ENCODE data around the gene CDX1.

CDX1 gene

DNA sequence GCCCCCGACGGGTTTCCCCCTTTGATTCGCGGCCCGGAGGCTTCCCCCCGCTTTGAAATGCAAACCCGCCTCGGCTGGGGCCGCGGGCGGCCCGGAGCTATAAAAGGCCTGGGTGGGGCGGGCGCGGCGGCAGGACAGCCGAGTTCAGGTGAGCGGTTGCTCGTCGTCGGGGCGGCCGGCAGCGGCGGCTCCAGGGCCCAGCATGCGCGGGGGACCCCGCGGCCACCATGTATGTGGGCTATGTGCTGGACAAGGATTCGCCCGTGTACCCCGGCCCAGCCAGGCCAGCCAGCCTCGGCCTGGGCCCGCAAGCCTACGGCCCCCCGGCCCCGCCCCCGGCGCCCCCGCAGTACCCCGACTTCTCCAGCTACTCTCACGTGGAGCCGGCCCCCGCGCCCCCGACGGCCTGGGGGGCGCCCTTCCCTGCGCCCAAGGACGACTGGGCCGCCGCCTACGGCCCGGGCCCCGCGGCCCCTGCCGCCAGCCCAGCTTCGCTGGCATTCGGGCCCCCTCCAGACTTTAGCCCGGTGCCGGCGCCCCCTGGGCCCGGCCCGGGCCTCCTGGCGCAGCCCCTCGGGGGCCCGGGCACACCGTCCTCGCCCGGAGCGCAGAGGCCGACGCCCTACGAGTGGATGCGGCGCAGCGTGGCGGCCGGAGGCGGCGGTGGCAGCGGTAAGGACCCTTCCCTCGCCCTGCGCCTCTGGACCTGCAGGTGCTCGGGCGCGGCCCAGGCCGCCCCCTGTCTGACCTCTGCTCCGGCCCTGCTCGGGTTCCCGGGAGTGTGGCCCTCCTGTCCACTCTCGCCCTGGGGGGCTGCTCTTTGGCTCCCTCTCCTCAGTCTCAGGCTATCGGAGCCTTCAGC, at the start of gene CDX1:
Gene CDX1 (plus strand): TSS at position 129 of the 862 bp plus-strand sequence. CDS start 99 bp downstream, at position 228.
- DNase-seq (ENCODE audit: low read depth): no peak

DNA sequence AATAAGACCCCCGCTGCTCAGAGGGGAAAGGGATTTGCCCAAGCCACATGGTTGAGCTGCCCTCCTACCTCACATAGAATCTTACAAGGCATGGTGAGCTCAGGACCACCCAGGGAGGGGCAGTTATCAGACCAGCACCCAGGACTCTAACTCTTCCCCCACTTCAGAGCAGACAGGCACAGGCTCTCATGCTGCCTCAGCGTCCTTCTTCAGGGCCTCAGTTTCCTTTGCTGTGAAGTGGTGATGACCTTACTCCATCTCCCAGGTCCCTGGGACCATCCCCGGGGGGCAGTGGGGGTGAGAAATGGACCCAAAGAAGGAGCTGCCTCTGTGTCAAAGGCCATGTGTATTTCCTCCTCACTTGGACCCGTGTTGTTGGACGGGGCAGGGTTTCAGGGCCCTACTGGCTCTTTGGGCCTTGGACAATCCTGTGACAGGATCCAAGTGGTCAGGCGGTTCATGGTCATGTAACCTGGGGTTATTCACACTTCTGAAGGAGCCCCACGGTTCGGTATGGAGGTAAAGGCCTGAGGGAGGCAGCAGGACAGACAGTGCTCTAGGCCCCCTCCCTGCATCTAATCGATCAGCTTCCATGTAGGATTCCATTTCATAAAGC, 48.5 kb upstream of the CDX1 start:
- no peak for DNase-seq (ENCODE audit: low read depth)

DNA sequence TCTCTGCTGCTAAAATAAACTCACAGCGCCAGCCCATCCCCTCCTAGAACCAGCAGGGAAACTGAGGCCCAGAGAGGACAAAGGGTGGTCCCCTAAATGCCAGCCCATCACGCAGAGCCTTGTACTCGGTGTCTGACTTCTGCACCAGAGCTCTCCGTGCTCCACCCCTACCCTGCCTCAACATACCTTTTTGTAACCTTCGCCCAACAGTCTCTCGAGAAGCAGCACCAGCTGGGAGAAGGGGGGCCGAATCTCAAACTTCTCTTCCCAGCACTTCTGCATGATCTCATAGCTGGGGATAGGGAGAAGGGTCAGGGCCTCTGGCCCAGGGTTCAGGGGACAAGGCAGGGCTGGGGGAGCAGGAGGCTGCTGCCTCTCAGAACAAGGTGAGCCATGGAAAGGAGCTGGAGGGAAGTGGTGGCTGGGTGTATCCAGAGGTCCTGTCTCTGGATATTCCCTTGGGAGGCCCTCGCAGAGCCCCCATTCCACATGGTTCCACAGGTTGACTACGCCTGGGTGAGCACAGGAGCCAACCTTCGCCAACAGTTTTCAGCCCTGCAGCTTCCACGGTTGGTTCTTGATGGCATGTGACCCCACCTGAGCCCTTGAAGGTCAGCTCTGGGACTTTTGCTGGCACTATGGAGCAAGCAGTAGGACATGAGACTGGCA, 47.9 kb upstream of the CDX1 start:
- no peak for DNase-seq (ENCODE audit: low read depth)

DNA sequence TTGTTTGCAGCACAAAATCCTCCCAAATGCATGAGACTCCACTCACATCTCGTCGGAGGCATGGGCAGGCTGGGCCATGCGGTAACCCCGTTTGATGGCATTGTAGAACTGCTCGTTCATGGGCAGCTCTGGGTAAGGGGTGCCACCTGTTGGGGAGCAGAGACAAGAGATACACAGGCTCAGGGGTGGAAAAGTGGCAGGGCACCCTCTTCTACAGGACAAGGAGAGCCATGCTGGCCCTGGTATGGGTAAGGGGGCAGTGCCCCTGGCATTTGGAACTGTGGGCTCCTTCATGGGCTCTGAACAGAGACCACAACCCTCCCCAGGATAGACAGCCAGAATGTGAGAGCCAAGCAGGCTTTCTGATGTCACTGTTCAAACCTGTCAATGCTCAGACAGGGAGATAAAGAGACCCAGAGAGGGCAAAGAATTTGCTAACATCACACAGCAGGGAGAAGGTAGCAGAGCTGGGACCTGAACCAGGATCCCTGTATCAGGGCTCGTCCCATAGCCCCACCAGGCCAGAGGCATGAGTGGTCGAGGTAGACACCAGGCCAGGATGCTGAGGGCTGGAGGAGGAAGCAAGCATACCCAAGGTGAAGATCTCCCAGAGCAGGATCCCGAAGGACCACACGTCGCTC, 47.0 kb upstream of the CDX1 start:
- DNase-seq (ENCODE audit: low read depth): no peak

DNA sequence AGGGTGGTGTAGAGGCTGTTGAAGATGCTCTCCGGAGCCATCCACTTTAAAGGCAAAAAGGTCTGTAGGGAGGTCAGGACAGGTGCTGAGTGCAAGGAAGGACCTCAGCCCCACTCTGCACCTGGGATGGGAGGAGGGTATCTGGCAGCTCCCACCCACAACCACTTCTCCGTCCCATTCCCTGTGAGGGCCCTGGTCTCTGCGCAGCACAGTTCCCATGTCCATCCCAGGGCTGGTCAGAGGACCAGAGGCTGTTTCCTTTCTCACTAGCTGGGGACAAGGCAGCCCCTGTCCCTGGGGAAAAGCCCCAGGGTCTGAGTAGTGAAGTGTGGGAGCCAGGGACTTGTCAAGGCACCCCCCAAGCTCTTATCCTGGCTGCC, 46.5 kb upstream of the CDX1 start:
- DNase-seq (ENCODE audit: low read depth): no peak

DNA sequence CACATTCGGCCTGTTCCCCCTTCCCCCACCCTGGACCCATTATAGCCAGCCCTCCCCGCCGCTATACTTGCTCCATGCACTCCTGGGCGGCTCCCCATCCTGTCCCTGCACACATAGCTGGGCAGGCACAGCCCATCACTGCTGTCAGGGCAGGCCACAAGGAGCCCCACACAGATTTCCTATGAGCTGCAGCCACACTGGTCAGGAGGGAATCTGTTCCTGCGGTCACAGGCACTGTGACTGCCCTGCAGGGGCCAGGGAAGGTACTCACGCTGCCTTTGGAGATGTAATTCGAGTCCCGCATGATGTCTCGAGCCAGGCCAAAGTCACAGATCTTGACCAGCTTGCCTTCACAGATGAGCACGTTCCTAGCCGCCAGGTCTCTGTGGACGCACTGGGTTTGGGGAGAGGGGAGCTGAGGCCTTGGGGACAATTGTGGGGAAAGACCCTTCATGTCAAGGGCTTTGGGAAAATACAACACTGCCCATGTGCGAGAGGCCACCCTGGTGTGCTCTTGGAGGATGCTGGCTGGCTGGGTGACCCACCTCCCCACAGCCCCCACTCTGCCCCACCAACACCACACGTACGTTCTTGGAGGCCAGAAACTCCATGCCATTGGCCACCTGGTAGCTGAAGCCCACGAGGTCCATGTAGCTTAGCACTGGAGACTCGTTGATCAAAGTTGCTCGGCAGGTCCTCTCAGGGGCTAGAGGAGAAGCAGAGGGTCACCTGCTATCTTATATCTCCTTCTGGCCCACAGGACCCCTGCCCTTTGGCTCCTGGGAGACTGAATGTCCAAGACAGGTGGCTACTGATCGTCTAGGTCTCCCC, 45.7 kb upstream of the CDX1 start:
- no peak for DNase-seq (ENCODE audit: low read depth)

DNA sequence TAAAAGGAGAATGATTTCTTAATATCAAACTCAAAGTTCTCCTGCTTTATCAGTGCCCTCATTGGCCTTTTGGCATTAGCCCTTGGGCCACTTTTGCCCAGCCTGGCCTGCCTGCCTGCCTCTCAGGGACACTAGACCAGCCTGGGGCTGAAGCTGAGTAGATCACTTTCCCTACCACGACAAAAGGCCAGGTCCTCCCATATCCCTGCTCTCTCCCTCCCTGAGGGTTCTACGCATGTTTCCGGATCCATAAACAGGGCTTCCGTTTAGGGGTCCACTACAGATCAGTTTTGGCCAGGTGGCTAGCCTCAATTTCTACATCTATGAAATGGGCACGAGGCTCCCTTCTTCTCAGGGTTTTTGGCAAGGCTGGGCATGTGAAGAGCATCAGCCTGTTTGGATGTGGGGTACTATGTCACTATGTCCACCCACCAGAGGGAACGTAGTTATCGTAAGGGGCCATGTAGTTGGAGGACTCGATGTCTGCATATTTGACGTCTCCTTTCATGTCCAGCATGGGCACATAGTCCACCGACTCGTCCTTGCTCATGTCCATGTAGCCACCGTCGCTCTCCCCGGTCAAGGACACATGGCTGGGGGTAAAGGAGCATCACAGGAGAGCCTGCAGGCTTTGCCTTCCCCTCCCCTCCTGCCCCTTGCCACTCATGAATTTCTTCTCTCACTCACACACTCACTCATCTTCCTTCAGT, 45.0 kb upstream of the CDX1 start:
- DNase-seq (ENCODE audit: low read depth): no peak

DNA sequence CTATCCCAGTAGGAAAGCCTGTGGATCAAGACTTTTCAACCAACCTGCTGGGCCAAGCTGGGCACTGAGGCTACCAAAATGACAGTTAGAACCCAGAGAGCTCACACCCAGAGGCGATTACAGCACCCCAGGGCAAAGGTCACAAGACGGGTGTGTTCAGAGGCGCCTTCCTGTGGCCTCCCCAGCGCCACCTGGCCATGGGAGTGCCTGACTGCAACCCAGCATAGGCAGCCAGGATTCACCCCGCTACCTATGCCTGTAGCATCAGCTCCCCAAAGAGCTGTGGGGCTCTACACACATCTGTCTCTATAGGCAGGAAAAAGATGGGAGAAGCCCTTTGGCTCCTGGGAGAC, 44.4 kb upstream of the CDX1 start:
- DNase-seq (ENCODE audit: low read depth): no peak

DNA sequence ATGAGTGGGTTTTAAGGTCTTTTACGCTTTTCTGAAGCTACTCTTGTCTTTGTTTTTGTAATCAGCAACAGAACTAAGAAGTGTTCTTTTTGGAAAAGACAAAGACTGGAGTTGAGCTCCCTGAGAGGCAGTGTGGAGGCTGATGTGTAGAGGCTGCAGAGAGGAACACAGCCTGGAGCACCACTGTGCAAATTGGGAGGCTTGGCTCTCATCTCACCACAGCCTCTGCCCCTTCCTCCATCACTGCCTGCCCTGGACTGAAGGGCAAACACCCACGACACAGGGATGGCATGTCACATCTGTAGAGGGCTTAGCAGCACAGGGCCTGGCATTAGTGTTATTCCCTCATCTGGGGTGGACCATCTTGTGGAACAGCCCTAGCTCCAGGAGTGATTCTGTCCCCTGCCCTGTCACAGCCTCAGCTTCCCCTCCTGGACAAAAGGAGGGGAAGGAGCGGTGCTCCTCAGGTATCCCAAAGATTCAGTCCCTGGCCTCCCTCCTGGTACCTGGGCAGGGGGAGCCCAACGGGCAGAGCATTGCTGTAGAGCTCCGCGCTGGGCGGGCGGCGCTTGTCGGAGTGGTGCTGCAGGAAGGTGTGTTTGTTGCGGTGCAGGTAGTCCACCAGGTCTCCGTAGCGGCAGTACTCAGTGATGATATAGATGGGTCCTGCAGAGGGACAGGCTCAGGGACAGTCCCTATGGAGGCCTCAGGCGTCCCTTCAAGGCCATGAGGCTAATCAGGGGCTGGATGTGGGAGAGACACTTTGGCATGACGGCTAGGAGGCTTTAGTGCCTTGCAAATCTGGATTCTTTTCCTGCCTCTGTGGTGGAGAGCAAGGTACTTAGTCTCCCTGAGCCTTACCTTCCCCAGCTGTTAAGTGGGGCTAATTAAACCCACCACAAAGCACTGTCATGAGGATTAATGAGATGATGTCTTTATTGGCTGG, 43.8 kb upstream of the CDX1 start:
- DNase-seq (ENCODE audit: low read depth): no peak

DNA sequence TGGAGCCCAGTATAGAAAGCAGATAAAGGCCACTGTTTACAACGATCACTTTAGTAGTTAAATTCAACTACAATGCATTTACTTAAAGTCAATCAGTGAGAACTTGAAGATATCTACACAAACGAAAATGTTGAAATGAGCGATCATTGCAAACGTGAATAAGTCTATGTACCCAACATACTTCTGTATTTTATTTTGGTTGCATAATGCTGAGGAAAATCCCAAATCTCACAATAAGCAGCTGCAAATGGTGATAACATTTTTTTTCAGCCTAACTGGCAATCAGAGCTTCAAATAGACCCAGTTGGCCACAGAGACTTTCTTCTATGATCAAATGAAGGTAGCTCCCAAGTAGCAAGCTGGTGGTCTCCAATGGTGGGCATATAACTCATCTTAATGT, 43.0 kb upstream of the CDX1 start:
- DNase-seq (ENCODE audit: low read depth): no peak

DNA sequence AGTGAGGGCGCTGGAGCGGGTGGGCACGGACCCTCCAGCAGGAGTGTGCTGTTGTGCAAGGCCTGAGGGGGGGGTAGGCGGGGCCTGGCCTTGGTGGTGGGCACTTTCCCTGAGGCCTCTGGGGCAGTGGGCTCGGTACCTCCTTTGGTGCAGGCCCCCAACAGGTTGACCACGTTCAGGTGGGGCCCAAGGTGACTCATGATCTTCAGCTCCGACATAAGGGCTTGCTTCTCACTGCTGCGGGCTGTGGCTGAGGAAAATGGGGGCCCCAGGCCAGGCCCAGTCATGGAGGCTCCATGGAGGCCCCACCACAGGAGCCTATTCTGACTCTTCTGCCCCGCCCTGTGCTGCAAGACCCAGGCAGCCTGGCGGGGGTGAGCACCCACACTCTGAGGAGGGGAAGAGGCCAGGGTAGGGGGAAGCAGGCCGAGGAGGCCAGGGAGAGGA, 42.4 kb upstream of the CDX1 start:
- DNase-seq (ENCODE audit: low read depth): no peak

DNA sequence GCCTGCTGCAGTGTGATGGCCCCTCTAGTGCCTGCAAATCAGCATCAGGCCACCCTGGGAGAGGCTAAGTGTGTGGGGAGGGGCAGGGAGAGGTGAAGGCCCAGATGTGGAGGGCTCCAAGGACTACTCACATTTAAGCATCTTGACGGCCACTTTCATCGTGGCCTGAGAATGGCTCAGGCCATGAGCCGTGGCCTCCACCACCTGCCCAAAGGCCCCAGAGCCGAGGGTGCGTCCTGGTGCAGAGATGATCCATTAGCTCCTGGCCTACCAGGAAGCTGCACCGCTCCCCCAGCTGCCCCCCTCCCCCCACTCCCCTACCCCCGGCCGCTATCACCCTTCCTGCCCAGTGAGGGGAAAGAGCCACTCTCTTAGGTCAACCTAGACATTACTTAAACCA, 42.0 kb upstream of the CDX1 start:
- DNase-seq (ENCODE audit: low read depth): no peak

DNA sequence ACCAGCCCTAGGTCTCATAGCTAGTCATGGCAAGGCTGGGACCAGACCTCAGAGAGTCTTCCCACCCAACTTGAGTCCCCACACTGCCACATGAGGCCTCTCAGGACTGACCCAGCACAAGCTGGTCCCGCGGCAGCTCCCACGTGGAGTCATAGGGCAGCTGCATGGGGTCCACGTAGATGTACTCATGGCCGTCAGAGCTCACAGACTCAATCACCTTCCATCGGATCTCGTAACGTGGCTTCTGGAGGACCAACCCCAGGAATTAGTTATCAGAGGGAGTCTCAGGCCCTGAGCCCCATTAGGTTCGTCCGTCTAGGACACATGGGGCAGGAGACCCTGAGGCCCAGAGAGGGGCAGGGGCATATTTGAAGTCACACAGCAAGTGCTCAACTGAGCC, 41.2 kb upstream of the CDX1 start:
- no peak for DNase-seq (ENCODE audit: low read depth)

DNA sequence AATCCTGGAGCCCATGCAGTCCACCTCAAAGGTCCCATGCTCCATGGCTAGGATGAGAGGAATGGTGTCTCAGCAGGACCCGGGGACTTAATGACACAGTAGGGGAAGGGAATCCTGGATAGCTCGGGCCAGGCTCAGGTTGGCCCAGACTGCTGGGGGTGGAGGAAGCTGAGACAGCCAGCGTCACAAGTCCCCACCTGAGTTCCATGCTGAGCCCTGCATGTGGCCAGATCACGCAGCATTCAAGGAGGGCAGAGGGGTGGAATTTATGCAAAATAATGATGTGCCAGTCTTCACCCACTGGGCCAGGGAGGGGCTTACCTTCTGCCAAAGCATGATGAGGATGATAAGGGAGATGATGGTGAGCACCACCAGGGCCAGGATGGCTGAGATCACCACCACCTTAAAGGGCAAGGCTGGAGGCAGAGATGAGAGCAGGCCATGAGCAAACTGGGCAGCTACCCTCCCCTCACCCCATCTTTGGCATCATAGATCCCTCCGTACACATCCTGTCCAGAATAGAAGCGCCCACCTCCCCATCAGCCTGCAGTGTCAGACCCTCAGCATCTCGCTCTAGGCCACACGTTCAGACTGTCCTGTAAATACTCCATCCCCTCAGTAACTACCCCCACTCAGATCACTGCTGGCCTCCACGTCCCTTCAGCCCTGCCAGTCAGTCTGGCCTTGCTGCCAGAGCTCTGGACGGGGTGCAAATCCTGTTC, 40.2 kb upstream of the CDX1 start:
- no peak for DNase-seq (ENCODE audit: low read depth)

DNA sequence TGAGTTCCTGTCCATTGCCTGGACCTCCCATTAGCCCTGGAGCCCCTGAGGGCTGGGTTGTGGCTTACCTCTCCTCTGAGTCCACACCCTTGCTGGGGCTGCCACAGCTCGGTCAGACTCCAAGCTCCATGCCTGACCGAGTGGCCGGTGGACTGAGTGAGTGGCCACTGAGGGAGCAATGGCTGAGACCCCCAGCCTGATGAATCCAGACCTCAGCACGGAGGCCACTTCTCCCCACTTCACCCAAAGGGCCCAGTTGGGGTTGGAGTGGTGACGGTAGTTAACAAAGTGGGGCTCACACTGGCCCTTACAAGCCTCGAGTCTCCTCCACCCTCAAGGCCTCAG, 39.7 kb upstream of the CDX1 start:
- no peak for DNase-seq (ENCODE audit: low read depth)

DNA sequence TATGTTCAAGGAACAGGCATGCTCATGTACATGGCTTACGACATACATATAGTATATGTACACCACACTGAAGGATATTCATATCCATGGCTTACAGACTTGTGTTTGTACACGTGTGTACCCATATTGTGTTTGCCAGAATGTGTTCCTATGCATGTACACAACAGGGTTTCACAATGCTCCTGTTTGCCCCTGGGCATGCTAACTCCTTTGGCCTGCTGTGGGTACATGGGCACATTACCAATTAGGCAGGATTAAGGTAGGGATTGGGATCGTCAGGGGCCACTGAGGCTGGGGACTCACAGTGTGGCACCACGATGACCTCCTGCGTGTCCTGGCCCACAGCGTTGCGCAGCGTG, 37.1 kb upstream of the CDX1 start:
- DNase-seq (ENCODE audit: low read depth): no peak

DNA sequence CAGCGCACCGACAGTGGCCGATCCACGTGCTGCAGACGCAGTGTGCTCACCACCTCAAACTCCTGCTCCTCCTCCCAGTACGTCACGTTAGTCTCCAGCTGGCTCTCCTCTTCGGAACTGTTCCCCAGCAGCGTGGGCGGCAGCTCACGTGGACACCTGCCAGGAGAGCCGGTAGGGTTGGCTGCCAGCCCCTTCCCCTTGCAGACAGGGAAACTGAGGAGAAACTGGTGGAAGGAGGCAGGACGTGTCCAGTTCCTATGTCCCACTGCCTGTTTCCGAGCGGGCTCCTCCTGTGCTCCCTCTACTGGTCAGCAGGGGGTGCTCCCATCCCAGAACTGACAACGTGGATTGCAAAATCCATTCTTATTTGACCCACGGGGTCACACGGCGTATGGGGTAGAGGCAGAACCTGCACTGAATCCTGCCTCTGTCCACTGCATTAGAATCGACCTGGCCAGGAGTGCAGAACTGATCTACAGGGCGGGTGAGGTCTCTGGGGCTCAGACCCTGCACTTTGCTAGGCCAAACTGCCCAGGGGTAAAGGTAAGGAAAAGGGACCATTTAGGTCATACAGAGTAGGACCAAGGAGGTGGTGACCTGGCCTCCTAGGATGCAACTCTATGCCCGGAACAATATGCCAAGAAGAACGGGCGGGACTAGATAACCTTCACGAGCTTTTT, 36.6 kb upstream of the CDX1 start:
- peak; percentile 2 for DNase-seq (ENCODE audit: low read depth)

DNA sequence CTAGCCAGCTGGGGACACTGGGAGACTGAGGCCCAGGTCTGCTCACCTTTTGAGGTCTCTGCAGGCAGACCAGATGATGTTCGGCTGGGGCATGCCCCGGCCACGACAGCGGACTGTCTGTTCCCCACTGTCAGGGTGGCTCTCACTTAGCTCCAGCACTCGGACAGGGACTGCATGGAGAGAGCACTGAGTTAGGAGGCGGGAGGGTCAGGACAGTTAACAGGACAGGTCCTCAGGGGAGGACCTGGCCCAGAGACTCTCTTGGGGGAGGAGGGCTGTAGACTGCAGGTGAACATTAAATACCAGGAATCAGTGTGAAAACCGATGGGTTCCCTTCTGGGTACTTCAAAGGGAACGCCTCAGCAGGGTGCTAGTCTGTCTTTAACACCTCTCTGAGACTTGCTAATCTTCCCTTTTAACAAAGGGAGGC, 36.1 kb upstream of the CDX1 start:
- no peak for DNase-seq (ENCODE audit: low read depth)

DNA sequence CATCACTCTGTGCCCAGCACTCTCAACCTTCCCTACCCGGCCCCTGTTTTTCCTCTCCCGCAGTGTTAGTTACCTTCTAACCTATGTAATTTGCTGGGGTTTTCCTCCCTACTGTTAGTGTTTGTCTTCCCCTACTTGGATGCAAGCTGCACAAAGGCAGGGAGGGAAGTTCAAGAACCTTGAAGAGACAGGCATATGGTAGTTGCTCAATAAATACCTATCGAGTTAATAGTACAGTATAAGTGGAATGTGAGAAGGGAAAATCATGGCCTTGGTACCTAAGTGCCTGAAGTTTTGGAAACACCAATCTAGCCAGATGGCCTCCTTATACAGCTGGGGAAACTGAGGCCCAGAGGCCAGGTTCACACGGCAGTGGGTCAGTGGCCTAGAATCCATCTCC, 35.1 kb upstream of the CDX1 start:
- no peak for DNase-seq (ENCODE audit: low read depth)
